Measurements from ENCODE around the gene ZBTB8A. TPM values are rescaled to one million over a fixed set of nuclear protein-coding genes. Genes with fewer than 3 reads are reported as not detected.

The ZBTB8A gene
- total and polyA plus RNA-seq, 12 donors: 1.3 to 8.3 (median 4.7) TPM

DNA sequence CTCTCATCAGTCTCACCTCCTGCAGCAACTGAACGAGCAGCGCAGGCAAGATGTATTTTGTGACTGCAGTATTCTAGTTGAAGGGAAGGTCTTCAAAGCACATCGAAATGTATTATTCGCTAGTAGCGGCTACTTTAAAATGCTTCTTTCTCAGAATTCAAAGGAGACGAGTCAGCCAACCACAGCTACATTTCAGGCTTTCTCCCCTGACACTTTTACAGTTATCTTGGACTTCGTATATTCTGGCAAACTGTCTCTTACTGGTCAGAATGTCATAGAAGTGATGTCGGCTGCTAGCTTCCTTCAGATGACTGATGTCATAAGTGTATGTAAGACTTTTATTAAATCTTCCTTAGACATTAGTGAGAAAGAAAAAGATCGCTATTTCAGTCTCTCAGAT, 53.7 kb downstream of the ZBTB8A start:
- Histone ChIP-seq H3K27ac (no peak overlapping the region), H3K4me3 (no peak overlapping the region), H3K36me3 (replicated peaks in 1 of 2) (no peaks in the 10 kb centered on the region), H3K9me3 (replicated peaks in 1 of 3) (no peaks in the 10 kb centered on the region), H3K27me3 (no peaks in the 10 kb centered on the region), H3K4me1 (replicated peaks in 1 of 2) (no peaks in the 10 kb centered on the region)
- no peak for TF ChIP-seq POLR2A (IDR thresholded peaks at IDR 0.05)
- TF ChIP-seq, protein P1, sequence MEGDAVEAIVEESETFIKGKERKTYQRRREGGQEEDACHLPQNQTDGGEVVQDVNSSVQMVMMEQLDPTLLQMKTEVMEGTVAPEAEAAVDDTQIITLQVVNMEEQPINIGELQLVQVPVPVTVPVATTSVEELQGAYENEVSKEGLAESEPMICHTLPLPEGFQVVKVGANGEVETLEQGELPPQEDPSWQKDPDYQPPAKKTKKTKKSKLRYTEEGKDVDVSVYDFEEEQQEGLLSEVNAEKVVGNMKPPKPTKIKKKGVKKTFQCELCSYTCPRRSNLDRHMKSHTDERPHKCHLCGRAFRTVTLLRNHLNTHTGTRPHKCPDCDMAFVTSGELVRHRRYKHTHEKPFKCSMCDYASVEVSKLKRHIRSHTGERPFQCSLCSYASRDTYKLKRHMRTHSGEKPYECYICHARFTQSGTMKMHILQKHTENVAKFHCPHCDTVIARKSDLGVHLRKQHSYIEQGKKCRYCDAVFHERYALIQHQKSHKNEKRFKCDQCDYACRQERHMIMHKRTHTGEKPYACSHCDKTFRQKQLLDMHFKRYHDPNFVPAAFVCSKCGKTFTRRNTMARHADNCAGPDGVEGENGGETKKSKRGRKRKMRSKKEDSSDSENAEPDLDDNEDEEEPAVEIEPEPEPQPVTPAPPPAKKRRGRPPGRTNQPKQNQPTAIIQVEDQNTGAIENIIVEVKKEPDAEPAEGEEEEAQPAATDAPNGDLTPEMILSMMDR (IDR thresholded peaks at IDR 0.05): no peak
- WGBS, 4 donors: 92 to 94% (median 93%) methylated on average over 9 of the region's 9 CpGs
- intact Hi-C loops (cut with DNase I): no loop called here
- no peak for DNase-seq

DNA sequence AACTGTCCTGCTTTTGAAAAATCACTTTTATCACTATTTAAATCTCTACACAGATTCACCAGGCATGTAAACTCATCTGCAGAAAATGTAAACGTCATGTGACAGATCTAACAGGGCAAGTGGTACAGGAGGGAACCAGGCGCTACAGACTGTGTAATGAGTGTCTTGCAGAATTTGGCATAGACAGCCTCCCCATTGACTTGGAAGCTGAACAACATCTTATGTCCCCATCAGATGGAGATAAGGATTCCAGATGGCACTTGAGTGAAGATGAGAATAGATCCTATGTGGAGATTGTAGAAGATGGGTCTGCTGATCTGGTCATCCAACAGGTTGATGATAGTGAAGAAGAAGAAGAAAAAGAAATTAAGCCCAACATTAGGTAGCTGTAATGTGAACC, 60.8 kb downstream of the ZBTB8A start:
- no peak for DNase-seq
- WGBS, 4 donors: 89 to 100% (median 91%) methylated on average over 2 of the region's 2 CpGs
- Histone ChIP-seq H3K36me3 (replicated peaks in 1 of 2) (peaks cover 0 to 4% of the 10 kb centered on the region in 2 donors), H3K27me3 (no peaks in the 10 kb centered on the region), H3K4me3 (no peak overlapping the region), H3K9me3 (replicated peaks in 1 of 3) (no peaks in the 10 kb centered on the region), H3K4me1 (replicated peaks in 1 of 2) (no peaks in the 10 kb centered on the region), H3K27ac (no peak overlapping the region)
- intact Hi-C loops (cut with DNase I): no loop called here
- TF ChIP-seq, protein P1 (IDR thresholded peaks at IDR 0.05): no peak
- no peak for TF ChIP-seq POLR2A (IDR thresholded peaks at IDR 0.05)

DNA sequence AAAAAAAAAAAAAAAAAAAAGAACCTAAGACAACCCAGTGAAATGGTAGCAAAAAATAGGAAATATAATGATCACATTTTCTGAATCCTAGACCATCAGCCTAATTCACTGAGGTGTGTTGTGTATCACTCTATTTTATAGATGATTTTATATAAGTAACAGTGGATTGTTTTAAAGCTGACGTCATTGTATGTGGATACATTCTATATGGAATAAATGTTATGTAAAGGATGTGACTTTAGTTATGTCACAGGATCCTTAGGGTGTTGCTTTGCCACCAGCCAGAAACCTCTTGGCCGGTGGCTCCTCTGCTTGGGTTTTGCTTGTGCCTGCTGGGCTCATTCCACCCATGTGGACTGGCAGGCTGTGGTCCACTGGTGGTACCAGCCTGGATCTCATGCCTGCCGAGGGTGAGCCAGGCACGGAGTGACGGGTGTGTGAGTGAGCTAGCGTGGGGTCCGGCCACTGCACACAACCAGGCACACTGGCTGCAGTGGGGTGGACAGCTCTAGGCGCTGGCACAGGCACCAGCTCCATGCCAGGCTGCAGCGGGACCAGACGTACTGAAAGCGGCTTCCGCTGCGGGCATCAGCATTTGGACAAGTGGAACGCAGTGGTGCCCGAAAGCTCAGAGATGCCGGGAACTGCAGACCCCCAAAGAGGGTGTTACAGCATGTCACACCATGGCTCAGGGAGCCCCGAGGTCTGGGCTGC, 66.6 kb downstream of the ZBTB8A start:
- no peak overlapping the region for H3K4me3 ChIP-seq
- H3K4me1 ChIP-seq (replicated peaks in 1 of 2): no peaks in the 10 kb centered on the region
- no peaks in the 10 kb centered on the region for H3K9me3 ChIP-seq (replicated peaks in 1 of 3)
- peaks cover 0 to 4% of the 10 kb centered on the region in 2 donors for H3K36me3 ChIP-seq (replicated peaks in 1 of 2)
- no peaks in the 10 kb centered on the region for H3K27me3 ChIP-seq
- intact Hi-C loops (cut with DNase I): no loop called here
- DNase-seq: no peak
- H3K27ac ChIP-seq: no peak overlapping the region
- TF ChIP-seq, protein P1 (IDR thresholded peaks at IDR 0.05): no peak
- no peak for TF ChIP-seq POLR2A (IDR thresholded peaks at IDR 0.05)
- WGBS, 4 donors: 94 to 98% (median 96%) methylated on average over 3 to 17 of the region's 17 CpGs

DNA sequence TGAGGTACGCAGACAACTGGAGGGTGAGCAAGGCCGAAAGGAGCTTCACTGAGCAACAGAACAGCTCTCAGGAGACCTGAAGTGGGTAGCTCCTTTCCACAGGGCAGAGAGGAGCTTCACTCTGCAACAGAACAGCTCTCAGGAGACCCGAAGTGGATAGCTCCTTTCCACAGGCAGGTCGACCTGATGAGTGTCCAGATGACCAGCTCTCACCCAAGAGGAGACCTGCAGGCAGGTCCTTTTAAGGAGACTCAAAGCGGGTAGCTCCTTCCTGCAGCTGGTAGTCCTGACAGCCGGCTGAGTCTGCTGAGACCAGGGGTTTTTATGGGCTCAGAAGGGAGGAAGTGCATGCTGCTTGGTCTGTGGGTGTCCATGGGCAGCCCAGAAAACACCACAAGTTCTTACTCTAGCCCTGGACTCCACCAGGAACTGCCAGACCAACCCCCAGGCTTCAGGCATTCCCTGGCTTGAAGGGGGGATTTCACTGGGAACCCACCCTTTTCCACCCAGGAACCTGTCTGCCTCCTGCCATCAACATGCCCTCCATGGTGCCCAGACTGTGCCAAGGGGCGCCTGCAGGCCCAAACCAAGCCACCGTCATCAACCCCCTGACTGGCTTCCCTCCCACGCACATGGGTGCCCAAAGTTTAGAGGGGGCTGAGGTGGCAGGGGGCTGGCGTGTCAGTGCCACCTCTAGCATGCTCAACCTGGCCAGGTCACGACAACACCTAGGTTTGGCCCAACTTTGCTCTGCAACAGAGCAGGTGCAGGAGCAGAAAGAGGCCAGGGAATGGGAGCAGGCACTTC, 67.5 kb downstream of the ZBTB8A start:
- DNase-seq: no peak
- Histone ChIP-seq H3K27ac (no peak overlapping the region), H3K27me3 (no peaks in the 10 kb centered on the region), H3K4me1 (replicated peaks in 1 of 2) (peaks cover 0 to 2% of the 10 kb centered on the region in 2 donors), H3K9me3 (replicated peaks in 1 of 3) (no peaks in the 10 kb centered on the region), H3K4me3 (no peak overlapping the region), H3K36me3 (replicated peaks in 1 of 2) (peaks cover 0 to 4% of the 10 kb centered on the region in 2 donors)
- TF ChIP-seq, protein P1 (IDR thresholded peaks at IDR 0.05): no peak
- TF ChIP-seq POLR2A (IDR thresholded peaks at IDR 0.05): no peak
- 85 to 92% (median 91%) methylated on average over 6 to 11 of the region's 11 CpGs for WGBS, 4 donors
- intact Hi-C loops (cut with DNase I): no loop called here

Measured in adrenal gland (tissue), 12 donors.